OCI-LY1 (cell line): ENCODE results near the gene ZNF462.

Experiments used
- H2AFZ ChIP-seq: fragments of 200-600 bp; sonication (generic), shearing (Covaris generic); 2 replicates; pipeline ENCODE4 v1.6.0; 2014; ENCODE audit warnings: antibody characterized with exemption, mild to moderate bottlenecking, low read length
- H3F3A ChIP-seq: fragments of 200-600 bp; sonication (generic), shearing (Covaris generic); 2 replicates; pipeline ENCODE4 v1.6.0; 2014; ENCODE audit warnings: mild to moderate bottlenecking, antibody characterized with exemption, low read length, moderate library complexity; ENCODE audit not compliant: insufficient read depth
- H3K27ac ChIP-seq: fragments of 200-600 bp; sonication (generic); 2 replicates; pipeline ENCODE4 v1.5.1; 2014; ENCODE audit warnings: low read length, mixed run types, mild to moderate bottlenecking, low read depth; ENCODE audit not compliant: poor library complexity, severe bottlenecking
- H3K27me3 ChIP-seq: fragments of 200-600 bp; sonication (generic); 2 replicates; pipeline ENCODE4 v1.6.0; 2014; ENCODE audit warnings: antibody characterized with exemption, mild to moderate bottlenecking, low read length, moderate library complexity; ENCODE audit not compliant: insufficient read depth
- H3K36me3 ChIP-seq: fragments of 200-600 bp; sonication (generic); 2 replicates; pipeline ENCODE4 v1.6.1; 2014; ENCODE audit warnings: mild to moderate bottlenecking, antibody characterized with exemption, low read length, moderate library complexity, mixed read lengths; ENCODE audit not compliant: insufficient read depth
- H3K4me1 ChIP-seq: fragments of 200-600 bp; sonication (generic); 2 replicates; pipeline ENCODE4 v1.5.1; 2014; ENCODE audit warnings: mild to moderate bottlenecking, low read length, moderate library complexity; ENCODE audit not compliant: insufficient read depth, severe bottlenecking
- H3K4me2 ChIP-seq: fragments of 200-600 bp; sonication (generic), shearing (Covaris generic); 2 replicates; pipeline ENCODE4 v1.6.1; 2014; ENCODE audit warnings: low read length
- H3K4me3 ChIP-seq: fragments of 200-600 bp; sonication (generic); 2 replicates; pipeline ENCODE4 v1.5.1; 2014; ENCODE audit warnings: low read length, low read depth, mild to moderate bottlenecking, mixed read lengths; ENCODE audit not compliant: poor library complexity, severe bottlenecking
- H3K79me2 ChIP-seq: fragments of 200-600 bp; shearing (Covaris generic); 2 replicates; pipeline ENCODE4 v1.6.1; 2016; ENCODE audit warnings: mixed run types, low read length, mixed read lengths; ENCODE audit not compliant: insufficient read depth
- H3K9ac ChIP-seq: fragments of 200-600 bp; sonication (generic), shearing (Covaris generic); 2 replicates; pipeline ENCODE4 v1.6.1; 2014; ENCODE audit warnings: mild to moderate bottlenecking, low read length, mixed read lengths
- H3K9me2 ChIP-seq: fragments of 200-600 bp; sonication (generic), shearing (Covaris generic); 2 replicates; pipeline ENCODE4 v1.6.1; 2014; ENCODE audit warnings: low read depth, mild to moderate bottlenecking, low read length, mixed read lengths
- H3K9me3 ChIP-seq: fragments of 200-600 bp; shearing (Covaris generic); 2 replicates; pipeline ENCODE4 v1.6.1; 2014; ENCODE audit warnings: low read length, mixed read lengths
- H4K20me1 ChIP-seq: fragments of 200-600 bp; sonication (generic), shearing (Covaris generic); 2 replicates; pipeline ENCODE4 v1.6.0; 2016; ENCODE audit warnings: mild to moderate bottlenecking, low read length; ENCODE audit not compliant: insufficient read depth
- CTCF ChIP-seq: fragments of 200-600 bp; sonication (generic), shearing (Covaris generic); IDR thresholded peaks from 2 replicates; pipeline ENCODE4 v1.5.1; 2017; ENCODE audit warnings: mild to moderate bottlenecking, antibody characterized with exemption, low read length, moderate library complexity, mixed read lengths
- EZH2 ChIP-seq: fragments of 200-600 bp; sonication (generic), shearing (Covaris generic); IDR thresholded peaks from 2 replicates; pipeline ENCODE4 v1.8.0; 2017; ENCODE audit warnings: borderline replicate concordance, mixed run types, mild to moderate bottlenecking, antibody characterized with exemption, low read length, moderate library complexity, mixed read lengths

Gene ZNF462

DNA sequence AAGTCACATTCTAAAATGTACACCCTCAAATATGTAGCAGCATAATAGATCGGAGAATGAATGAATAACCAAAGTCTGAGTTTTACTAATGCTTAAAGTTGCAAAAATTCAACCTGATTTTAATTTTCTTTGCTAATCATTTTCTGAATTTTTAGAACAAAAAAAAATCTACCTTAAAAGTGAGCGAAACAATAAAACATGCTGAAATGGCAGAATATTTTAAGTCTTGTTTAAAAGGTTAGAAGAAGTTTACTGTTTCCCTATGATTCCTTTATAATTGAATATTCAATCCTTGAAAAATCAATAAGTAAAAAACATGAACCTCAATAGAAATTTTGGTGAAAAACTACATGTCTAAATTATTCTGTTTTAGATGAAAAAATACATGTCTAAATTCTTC, 27.1 kb upstream of the ZNF462 start:
- TF ChIP-seq EZH2 (no peak), CTCF (no peak)
- H3K27ac ChIP-seq: no peak overlapping the region
- no peaks in the 10 kb centered on the region for H3K9me2 ChIP-seq
- H3K36me3 ChIP-seq: no peaks in the 10 kb centered on the region
- H3K9ac ChIP-seq: no peak overlapping the region
- no peaks in the 10 kb centered on the region for H3K27me3 ChIP-seq
- H3K4me2 ChIP-seq: no peak overlapping the region
- no peak overlapping the region for H2AFZ ChIP-seq
- no peaks in the 10 kb centered on the region for H4K20me1 ChIP-seq
- no peaks in the 10 kb centered on the region; the same call in 1 of the 2 replicates for H3F3A ChIP-seq
- H3K4me3 ChIP-seq: no peak overlapping the region
- no peaks in the 10 kb centered on the region for H3K9me3 ChIP-seq
- no peaks in the 10 kb centered on the region for H3K4me1 ChIP-seq
- no peaks in the 10 kb centered on the region for H3K79me2 ChIP-seq

- no peak overlapping the region for H3K9ac ChIP-seq
- no peak for TF ChIP-seq CTCF
- TF ChIP-seq EZH2: no peak
- no peaks in the 10 kb centered on the region for H4K20me1 ChIP-seq
Observed at GRCh38 chr9:106843371-106843770, 19.6 kb upstream of the ZNF462 start.

DNA sequence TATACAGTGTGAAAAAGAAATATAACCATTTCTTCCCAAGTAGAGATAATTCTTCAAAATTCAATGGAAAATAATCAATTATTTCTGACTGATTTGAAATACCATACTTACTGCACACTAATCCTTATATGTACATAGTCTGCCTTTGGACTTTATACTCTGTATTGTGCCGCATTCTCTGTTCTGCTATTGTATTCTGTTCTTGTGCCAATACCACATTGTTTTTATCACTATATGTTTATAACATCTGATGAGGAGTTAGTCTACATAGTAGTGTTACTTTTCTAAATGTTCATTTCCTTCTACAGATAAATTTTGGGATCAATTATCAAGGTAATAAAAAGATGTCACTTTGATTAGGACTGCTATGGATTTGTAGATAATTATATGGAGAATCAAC, 16.7 kb upstream of the ZNF462 start:
- Histone ChIP-seq H3K79me2 (no peaks in the 10 kb centered on the region), H4K20me1 (no peaks in the 10 kb centered on the region), H3F3A (no peaks in the 10 kb centered on the region), H3K9ac (no peak overlapping the region), H3K27ac (no peak overlapping the region), H3K27me3 (no peaks in the 10 kb centered on the region), H3K9me2 (no peaks in the 10 kb centered on the region), H2AFZ (no peak overlapping the region), H3K4me3 (no peak overlapping the region), H3K4me1 (no peaks in the 10 kb centered on the region), H3K4me2 (no peak overlapping the region), H3K9me3 (no peaks in the 10 kb centered on the region), H3K36me3 (no peaks in the 10 kb centered on the region)
- TF ChIP-seq CTCF (no peak), EZH2 (no peak)

More at GRCh38 chr9:106843371-106843770, 19.6 kb upstream of the ZNF462 start:
- Histone ChIP-seq H3K4me3 (no peak overlapping the region), H3K36me3 (no peaks in the 10 kb centered on the region), H3K27me3 (no peaks in the 10 kb centered on the region), H3K9me3 (no peaks in the 10 kb centered on the region), H3K9me2 (no peaks in the 10 kb centered on the region), H3K27ac (no peak overlapping the region), H3F3A (no peaks in the 10 kb centered on the region), H3K4me2 (no peak overlapping the region), H3K4me1 (no peaks in the 10 kb centered on the region), H3K79me2 (no peaks in the 10 kb centered on the region), H2AFZ (no peak overlapping the region)
